Measurements from ENCODE around the gene SMPD1. TPM values are rescaled to one million over a fixed set of nuclear protein-coding genes. Genes with fewer than 3 reads are reported as not detected.

SMPD1 gene
- total and polyA plus RNA-seq, 3 donors from 2014 or later, result 27.4 to 41.2 (median 30.4) TPM

DNA sequence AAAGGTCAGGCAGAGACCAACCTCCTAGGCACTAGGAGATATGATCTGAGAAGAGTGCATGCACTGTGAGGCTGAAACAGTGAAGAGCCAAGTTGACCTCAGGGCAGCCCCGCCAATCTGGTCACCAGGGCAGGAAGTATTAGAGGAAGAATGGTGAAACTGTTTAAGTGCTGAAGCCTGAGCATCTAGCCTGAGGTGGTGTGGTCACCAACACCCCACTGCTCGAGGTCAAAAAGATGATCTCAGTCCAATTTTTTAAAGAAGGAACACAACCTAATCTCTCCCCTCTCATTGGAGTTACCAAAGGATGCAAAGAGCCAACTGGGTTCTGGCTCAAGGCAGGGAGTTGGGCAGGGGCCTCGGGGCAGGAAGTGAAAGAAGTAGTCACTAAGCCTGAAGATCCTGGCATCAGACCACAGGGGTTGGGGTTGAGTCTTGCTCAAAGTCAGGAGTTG is 24.6 kb downstream of the SMPD1 start:
- no peak for DNase-seq
- intact Hi-C loops (cut with DNase I; ENCODE audit: low total_unique reads), result no loop called here
- Histone ChIP-seq H3K27me3 (no peaks in the 10 kb centered on the region), H3K4me3 (no peak overlapping the region), H3K4me1 (peaks cover 7% of the 10 kb centered on the region), H3K9me3 (no peaks in the 10 kb centered on the region), H3K27ac (no peak overlapping the region), H3K36me3 (ENCODE audit: low read depth, missing control alignments) (no peaks in the 10 kb centered on the region)
- 75 to 85% methylated on average over 3 of the region's 3 CpGs for WGBS, 2 donors
- TF ChIP-seq, protein P1, sequence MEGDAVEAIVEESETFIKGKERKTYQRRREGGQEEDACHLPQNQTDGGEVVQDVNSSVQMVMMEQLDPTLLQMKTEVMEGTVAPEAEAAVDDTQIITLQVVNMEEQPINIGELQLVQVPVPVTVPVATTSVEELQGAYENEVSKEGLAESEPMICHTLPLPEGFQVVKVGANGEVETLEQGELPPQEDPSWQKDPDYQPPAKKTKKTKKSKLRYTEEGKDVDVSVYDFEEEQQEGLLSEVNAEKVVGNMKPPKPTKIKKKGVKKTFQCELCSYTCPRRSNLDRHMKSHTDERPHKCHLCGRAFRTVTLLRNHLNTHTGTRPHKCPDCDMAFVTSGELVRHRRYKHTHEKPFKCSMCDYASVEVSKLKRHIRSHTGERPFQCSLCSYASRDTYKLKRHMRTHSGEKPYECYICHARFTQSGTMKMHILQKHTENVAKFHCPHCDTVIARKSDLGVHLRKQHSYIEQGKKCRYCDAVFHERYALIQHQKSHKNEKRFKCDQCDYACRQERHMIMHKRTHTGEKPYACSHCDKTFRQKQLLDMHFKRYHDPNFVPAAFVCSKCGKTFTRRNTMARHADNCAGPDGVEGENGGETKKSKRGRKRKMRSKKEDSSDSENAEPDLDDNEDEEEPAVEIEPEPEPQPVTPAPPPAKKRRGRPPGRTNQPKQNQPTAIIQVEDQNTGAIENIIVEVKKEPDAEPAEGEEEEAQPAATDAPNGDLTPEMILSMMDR (IDR thresholded peaks at IDR 0.05), result no peak
- no peak for TF ChIP-seq POLR2A (IDR thresholded peaks at IDR 0.05)

DNA sequence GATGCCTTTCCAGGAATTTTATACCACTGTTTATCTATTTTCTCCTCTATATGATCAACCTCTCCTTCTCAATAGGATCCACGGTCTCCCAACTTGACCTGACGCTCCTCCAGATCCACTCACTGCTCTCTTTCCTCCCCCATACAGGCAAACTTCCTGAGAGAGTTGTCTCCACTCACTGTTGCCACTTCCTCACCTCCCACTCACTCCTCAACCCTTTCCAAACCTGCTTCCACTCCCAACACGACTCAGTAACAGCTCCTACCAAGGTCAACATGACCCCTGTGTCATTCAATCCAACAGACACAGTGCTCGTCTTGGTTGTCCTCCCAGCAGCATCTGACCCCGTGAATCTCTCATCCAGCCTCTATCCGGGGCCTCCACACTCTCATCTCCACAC is 25.5 kb downstream of the SMPD1 start:
- WGBS, 2 donors, result 60 to 64% methylated on average over 6 of the region's 6 CpGs
- Histone ChIP-seq H3K9me3 (no peaks in the 10 kb centered on the region), H3K27me3 (no peaks in the 10 kb centered on the region), H3K4me1 (peaks cover 7% of the 10 kb centered on the region), H3K4me3 (no peak overlapping the region), H3K27ac (no peak overlapping the region), H3K36me3 (ENCODE audit: low read depth, missing control alignments) (no peaks in the 10 kb centered on the region)
- DNase-seq, result no peak
- TF ChIP-seq POLR2A (IDR thresholded peaks at IDR 0.05), result no peak
- TF ChIP-seq, protein P1 (IDR thresholded peaks at IDR 0.05), result no peak
- intact Hi-C loops (cut with DNase I; ENCODE audit: low total_unique reads), result no loop called here

DNA sequence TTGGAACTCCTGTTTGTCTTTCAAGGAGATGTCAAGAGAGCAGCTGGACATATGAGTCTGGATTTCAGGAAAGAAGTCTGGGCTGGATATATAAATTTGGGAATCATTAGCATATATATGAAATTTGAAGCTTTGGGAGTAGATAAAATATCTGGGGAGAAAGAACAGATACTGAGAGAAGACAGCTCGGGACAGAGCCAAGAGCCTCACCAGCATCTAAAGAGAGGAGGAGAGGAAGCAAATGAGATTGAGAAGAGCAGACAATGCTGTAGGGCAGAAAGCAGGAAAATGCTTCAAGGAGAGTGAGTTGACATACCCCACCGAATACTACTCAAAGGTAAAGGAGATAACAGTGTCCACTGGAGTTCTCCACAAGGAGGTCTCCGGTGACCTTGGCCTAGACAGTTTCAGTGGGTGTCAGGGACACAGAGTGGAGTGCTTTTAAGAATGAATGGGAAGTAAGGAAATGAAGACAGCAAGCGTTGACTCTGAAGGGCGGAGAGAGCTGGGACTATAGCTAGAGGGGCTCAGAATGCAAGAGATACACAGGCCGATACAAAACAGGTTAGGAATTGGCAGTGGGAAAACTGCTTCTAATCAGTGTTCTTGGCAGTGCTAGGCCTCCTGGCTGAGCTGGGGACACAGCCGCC is 27.8 kb downstream of the SMPD1 start:
- DNase-seq, result no peak
- Histone ChIP-seq H3K4me3 (peak overlapping the region; percentile 91 to 94), H3K9me3 (no peaks in the 10 kb centered on the region), H3K27me3 (no peaks in the 10 kb centered on the region), H3K27ac (peak overlapping the region; percentile 75 to 92), H3K4me1 (peaks cover 7% of the 10 kb centered on the region), H3K36me3 (ENCODE audit: low read depth, missing control alignments) (no peaks in the 10 kb centered on the region)
- TF ChIP-seq POLR2A (IDR thresholded peaks at IDR 0.05), result no peak
- TF ChIP-seq, protein P1 (IDR thresholded peaks at IDR 0.05), result no peak
- intact Hi-C loops (cut with DNase I; ENCODE audit: low total_unique reads), result no loop called here
- WGBS, 2 donors, result 13 to 14% methylated on average over 7 of the region's 7 CpGs

DNA sequence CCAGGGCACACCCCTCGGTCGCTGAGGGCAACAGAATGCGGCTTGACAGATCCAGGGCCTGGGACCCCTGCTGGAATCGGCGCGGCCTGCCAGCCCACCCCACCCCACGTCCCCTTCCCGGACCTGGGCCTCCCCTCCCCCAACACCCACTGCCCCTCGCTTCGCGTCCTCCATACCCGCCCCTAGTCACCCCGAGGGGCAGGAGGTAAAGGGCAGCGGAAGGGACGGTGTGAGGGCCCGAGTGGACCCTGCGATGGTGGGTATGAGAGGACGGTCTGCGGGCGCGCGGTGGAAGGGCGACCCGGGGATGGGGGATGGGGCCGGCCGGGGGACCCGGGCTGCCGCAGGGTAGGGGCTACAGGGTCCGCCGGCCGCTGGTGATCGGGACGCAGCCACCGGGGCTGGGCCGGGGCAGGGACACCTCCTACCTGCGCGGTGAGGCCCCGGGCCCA is 28.3 kb downstream of the SMPD1 start:
- Histone ChIP-seq H3K27me3 (no peaks in the 10 kb centered on the region), H3K36me3 (ENCODE audit: low read depth, missing control alignments) (no peaks in the 10 kb centered on the region), H3K4me3 (peak overlapping the region; percentile 91 to 94), H3K27ac (peak overlapping the region; percentile 75 to 92), H3K9me3 (no peaks in the 10 kb centered on the region), H3K4me1 (peaks cover 7% of the 10 kb centered on the region)
- 0 to 1% methylated on average over 15 to 37 of the region's 38 CpGs for WGBS, 2 donors
- DNase-seq, result peak; percentile 40
- intact Hi-C loops (cut with DNase I; ENCODE audit: low total_unique reads), result no loop called here
- TF ChIP-seq, protein P1 (IDR thresholded peaks at IDR 0.05), result no peak
- TF ChIP-seq POLR2A (IDR thresholded peaks at IDR 0.05), result no peak

All from testis (tissue), 3 donors.